Right lobe of liver (tissue), 6 donors: ENCODE measurements around the gene UNC13D. TPM values are rescaled to one million over a fixed set of nuclear protein-coding genes. Genes with fewer than 3 reads are reported as not detected.
"Not testable (repeated sequence)": the region's sequence is repeated elsewhere in the genome, so short reads cannot be mapped to it uniquely, and the experiment has no call there.

ENCODE experiments used
- ATAC-seq, 4 donors: fragments of 200-7000 bp; cut with Tn5 transposase; one replicate each; pipeline ENCODE4 v1.9.1; 2020; ENCODE audit warnings: mild to moderate bottlenecking in 4 of 4, moderate library complexity in 4 of 4
- DNase-seq, 3 donors: peaks; one replicate each; pipeline ENCODE4 v3.0.0-alpha.2; 2020
- H3K27ac ChIP-seq, 3 donors: fragments of 200-600 bp; one replicate each; pipeline ENCODE4 v1.8.0; 2022
- H3K27me3 ChIP-seq, 2 donors: fragments of 200-600 bp; one replicate each; pipeline ENCODE4 v1.8.0; 2022
- H3K36me3 ChIP-seq, 4 donors: fragments of 200-600 bp; sonication (generic) in 1 of 4; one replicate each; pipeline versions ENCODE4 v1.5.1 to v1.8.0; 2017 to 2022; ENCODE audit warnings: control low read depth in 1 of 4
- H3K4me1 ChIP-seq, 4 donors: fragments of 200-600 bp; sonication (generic) in 1 of 4; one replicate each; pipeline versions ENCODE4 v1.5.1 to v1.8.0; 2017 to 2022; ENCODE audit warnings: control low read depth in 1 of 4
- H3K4me3 ChIP-seq, 3 donors: fragments of 200-600 bp; one replicate each; pipeline ENCODE4 v1.8.0; 2022
- H3K9me3 ChIP-seq, 4 donors: fragments of 200-600 bp; sonication (generic) in 1 of 4; one replicate each; pipeline versions ENCODE4 v1.5.1 to v1.8.0; 2017 to 2022; ENCODE audit warnings: control low read depth in 1 of 4
- CTCF ChIP-seq, 4 donors: fragments of 200-600 bp in 3 of 4; fragments of 450-650 bp in 1 of 4; IDR thresholded peaks; one replicate each; pipeline versions ENCODE4 v1.5.1 to v1.8.0; 2016 to 2022; ENCODE audit warnings: antibody characterized with exemption in 4 of 4, mild to moderate bottlenecking in 2 of 4
- POLR2A ChIP-seq: fragments of 450-650 bp; IDR thresholded peaks from one replicate; pipeline ENCODE4 v1.6.1; 2017; ENCODE audit warnings: antibody characterized with exemption, mild to moderate bottlenecking
- whole genome bisulfite sequencing: methylation state at CpG from one replicate; pipeline ENCODE4 v1.1.6; 2018; ENCODE audit warnings: low coverage, low lambda C conversion rate; ENCODE audit not compliant: insufficient coverage; ENCODE audit errors: missing lambda C conversion rate; 5-methylcytosine and 5-hydroxymethylcytosine counted together
- intact Hi-C, 2 donors: fragments of 100-400 bp; cut with DNase I; formaldehyde crosslinking; loops; one replicate each; pipeline versions ENCODE4 v1.11.2 to v1.14.1; 2022
- total RNA-seq, 6 experiments: library from RNA; depleted of rRNA in 2 of 6; stranded (reverse); fragments of >200 nt in 2 of 6; fragmentation: NEBNext Ultra II Directional in 3 of 6; extraction: Animal tissue kit (Norgen Biotek cat#: 25700) in 3 of 6; gene quantifications; one replicate each; pipeline versions ENCODE4 v1.1.0 to v1.2.4, GENCODE V29; 2016 to 2023
- donor health status: DM: no; HTN: yes; CAD: no.
- donor health status: DM: no; HTN: no; CAD: no.
- donor health status: DM: no; HTN: no; CAD: no.
- donor health status: DM: no; HTN: yes; CAD: no.
- donor health status: DM: no; HTN: yes; CAD: no.

The UNC13D gene
- total RNA-seq, 6 experiments from 2014 or later: 3.4 to 12.5 (median 10.7) TPM

- Histone ChIP-seq H3K36me3 (peaks cover 0 to 17% (median 9%) of the 10 kb centered on the region in 4 donors), H3K9me3 (no peaks in the 10 kb centered on the region), H3K27me3 (no peaks in the 10 kb centered on the region), H3K4me3 (peak overlapping the region; percentile 64 to 98 (median 68)), H3K4me1 (peaks cover 0 to 49% (median 23%) of the 10 kb centered on the region in 4 donors), H3K27ac (peak overlapping the region; percentile 87 to 100 (median 97))
- intact Hi-C loops: no loop called here
- peak in 2 of 3 donors; percentile 67 to 70 for DNase-seq
- TF ChIP-seq POLR2A (no peak), CTCF (IDR thresholded peaks at IDR 0.05) (no peak)
- 0% methylated on average over 18 of the region's 19 CpGs for WGBS
- peak; percentile 2 to 23 (median 4) for ATAC-seq
Observed at GRCh38 chr17:75854881-75855309, 10.7 kb upstream of the UNC13D start.

- Histone ChIP-seq H3K4me3 (peak overlapping the region; percentile 64 to 98 (median 68)), H3K9me3 (no peaks in the 10 kb centered on the region), H3K36me3 (peaks cover 2 to 24% (median 13%) of the 10 kb centered on the region in 4 donors), H3K27ac (peak overlapping the region; percentile 87 to 100 (median 97)), H3K4me1 (peaks cover 0 to 55% (median 23%) of the 10 kb centered on the region in 4 donors), H3K27me3 (no peaks in the 10 kb centered on the region)
- ATAC-seq (peak in 3 of 4 donors; percentile 9 to 32 (median 26)), DNase-seq (peak in 2 of 3 donors; percentile 45 to 54)
- 13% methylated on average over 7 of the region's 7 CpGs for WGBS
- intact Hi-C loops: no loop called here
- no peak for TF ChIP-seq CTCF (IDR thresholded peaks at IDR 0.05)
- TF ChIP-seq POLR2A: peak; percentile 60
Observed at GRCh38 chr17:75854101-75854748, 10.0 kb upstream of the UNC13D start.

GRCh38 chr17:75853433-75853832 lies 9.2 kb upstream of the UNC13D start:
- Histone ChIP-seq H3K9me3 (no peaks in the 10 kb centered on the region), H3K4me3 (peak overlapping the region in 2 of 3 donors; percentile 64 to 68), H3K27ac (peak overlapping the region; percentile 87 to 100 (median 97)), H3K36me3 (peaks cover 4 to 32% (median 16%) of the 10 kb centered on the region in 4 donors), H3K4me1 (peaks cover 0 to 60% (median 23%) of the 10 kb centered on the region in 4 donors), H3K27me3 (no peaks in the 10 kb centered on the region)
- DNase-seq (no peak), ATAC-seq (peak in 1 of 4 donors; percentile 1)
- WGBS: 60% methylated on average over 7 of the region's 7 CpGs
- intact Hi-C loops: no loop called here
- TF ChIP-seq CTCF (IDR thresholded peaks at IDR 0.05): no peak
- TF ChIP-seq POLR2A: no peak

- H3K27me3 ChIP-seq, ATAC-seq, H3K4me3 ChIP-seq, intact Hi-C loops, H3K9me3 ChIP-seq: not testable (repeated sequence)
- WGBS: 85% methylated on average over 6 of the region's 15 CpGs
- H3K36me3 ChIP-seq: peaks cover 10 to 50% (median 27%) of the 10 kb centered on the region in 4 donors
- H3K4me1 ChIP-seq: peaks cover 0 to 72% (median 21%) of the 10 kb centered on the region in 4 donors
- peak overlapping the region; percentile 61 to 89 (median 85) for H3K27ac ChIP-seq
- DNase-seq: peak in 1 of 3 donors; percentile 49
Observed at GRCh38 chr17:75851693-75851991, 7.4 kb upstream of the UNC13D start.

GRCh38 chr17:75850928-75851692 lies 6.9 kb upstream of the UNC13D start:
- H3K4me1 ChIP-seq: peaks cover 0 to 73% (median 19%) of the 10 kb centered on the region in 4 donors
- TF ChIP-seq POLR2A (no peak), CTCF (IDR thresholded peaks at IDR 0.05) (no peak)
- peak; percentile 7 to 40 (median 30) for ATAC-seq

More at GRCh38 chr17:75850928-75851692, 6.9 kb upstream of the UNC13D start:
- DNase-seq: peak; percentile 68 to 88 (median 87)
- WGBS: 52% methylated on average over 8 of the region's 12 CpGs
- H3K36me3 ChIP-seq: peaks cover 10 to 55% (median 30%) of the 10 kb centered on the region in 4 donors
- H3K4me3 ChIP-seq: no peak overlapping the region
- intact Hi-C loops: no loop called here
- no peaks in the 10 kb centered on the region for H3K9me3 ChIP-seq
- H3K27ac ChIP-seq: peak overlapping the region; percentile 61 to 89 (median 85)
- H3K27me3 ChIP-seq: no peaks in the 10 kb centered on the region
